ENCODE results near the gene NUP93.

The NUP93 gene

DNA sequence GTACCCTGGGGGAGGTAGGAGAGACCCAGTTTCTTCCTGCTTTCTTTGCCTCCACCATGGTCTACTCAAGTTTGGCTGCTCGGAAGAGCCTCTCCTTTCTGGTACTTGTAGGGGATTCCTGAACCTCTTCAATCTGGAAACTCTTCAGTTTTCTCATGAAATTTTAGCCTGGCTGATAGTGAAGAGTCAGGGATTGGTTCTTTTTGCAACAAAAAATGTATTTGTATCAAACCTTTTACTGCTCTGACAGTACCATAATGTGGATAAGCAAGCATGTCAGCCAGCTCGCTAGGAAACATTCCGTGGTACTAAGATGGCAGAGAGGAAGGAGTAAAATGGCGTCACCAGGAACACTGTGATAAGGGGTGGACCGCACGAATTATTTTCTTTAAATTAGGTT, 55.4 kb downstream of the NUP93 start:
- Histone ChIP-seq H3K4me3 (ENCODE audit: low read length, poor library complexity, severe bottlenecking) (no peak overlapping the region), H2AFZ (ENCODE audit: low read length) (no peak overlapping the region), H3K4me1 (ENCODE audit: insufficient read depth, low read length, poor library complexity, severe bottlenecking) (peaks cover 25% of the 10 kb centered on the region), H3F3A (ENCODE audit: low read depth) (no peaks in the 10 kb centered on the region), H3K27me3 (ENCODE audit: insufficient read depth, low read length, poor library complexity, severe bottlenecking) (no peaks in the 10 kb centered on the region), H3K9ac (ENCODE audit: low read depth, low read length, poor library complexity, severe bottlenecking) (no peak overlapping the region), H3K79me2 (ENCODE audit: insufficient read depth, low read length) (peaks cover 48% of the 10 kb centered on the region), H3K9me2 (replicated peaks; ENCODE audit: low read depth, low read length) (no peaks in the 10 kb centered on the region), H4K20me1 (ENCODE audit: insufficient read depth, low read length, poor library complexity, severe bottlenecking) (peaks cover 8% of the 10 kb centered on the region), H3K36me3 (ENCODE audit: insufficient read depth, low read length) (no peaks in the 10 kb centered on the region), H3K4me2 (ENCODE audit: low read depth, low read length, poor library complexity, severe bottlenecking) (no peak overlapping the region), H3K9me3 (ENCODE audit: insufficient read depth, low read depth, low read length) (no peaks in the 10 kb centered on the region)
- TF ChIP-seq, protein P1, sequence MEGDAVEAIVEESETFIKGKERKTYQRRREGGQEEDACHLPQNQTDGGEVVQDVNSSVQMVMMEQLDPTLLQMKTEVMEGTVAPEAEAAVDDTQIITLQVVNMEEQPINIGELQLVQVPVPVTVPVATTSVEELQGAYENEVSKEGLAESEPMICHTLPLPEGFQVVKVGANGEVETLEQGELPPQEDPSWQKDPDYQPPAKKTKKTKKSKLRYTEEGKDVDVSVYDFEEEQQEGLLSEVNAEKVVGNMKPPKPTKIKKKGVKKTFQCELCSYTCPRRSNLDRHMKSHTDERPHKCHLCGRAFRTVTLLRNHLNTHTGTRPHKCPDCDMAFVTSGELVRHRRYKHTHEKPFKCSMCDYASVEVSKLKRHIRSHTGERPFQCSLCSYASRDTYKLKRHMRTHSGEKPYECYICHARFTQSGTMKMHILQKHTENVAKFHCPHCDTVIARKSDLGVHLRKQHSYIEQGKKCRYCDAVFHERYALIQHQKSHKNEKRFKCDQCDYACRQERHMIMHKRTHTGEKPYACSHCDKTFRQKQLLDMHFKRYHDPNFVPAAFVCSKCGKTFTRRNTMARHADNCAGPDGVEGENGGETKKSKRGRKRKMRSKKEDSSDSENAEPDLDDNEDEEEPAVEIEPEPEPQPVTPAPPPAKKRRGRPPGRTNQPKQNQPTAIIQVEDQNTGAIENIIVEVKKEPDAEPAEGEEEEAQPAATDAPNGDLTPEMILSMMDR (conservative IDR thresholded peaks at IDR 0.05; ENCODE audit: low read length), result no peak
- no peak for TF ChIP-seq EZH2phosphoT487 (IDR thresholded peaks at IDR 0.05; ENCODE audit: borderline replicate concordance)

DNA sequence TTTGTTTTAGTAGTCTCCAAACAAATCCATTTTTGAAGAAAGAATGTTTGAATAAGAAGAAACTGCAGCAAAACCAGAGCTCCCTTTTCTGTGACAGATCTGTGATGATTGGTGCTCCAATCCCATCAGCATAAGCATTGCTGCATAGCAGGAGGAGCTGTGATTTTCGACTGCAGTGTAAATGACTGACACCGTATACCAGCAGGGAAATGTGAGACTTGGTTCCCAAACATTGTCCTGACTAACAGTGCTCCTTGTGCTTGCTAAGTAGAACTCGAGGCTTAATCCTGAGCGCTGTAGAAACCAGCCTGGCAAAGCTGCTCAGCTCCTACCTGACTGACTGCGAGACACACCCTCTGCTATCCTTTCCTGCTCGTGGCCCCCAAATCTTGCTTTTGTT, 57.2 kb downstream of the NUP93 start:
- TF ChIP-seq EZH2phosphoT487 (IDR thresholded peaks at IDR 0.05; ENCODE audit: borderline replicate concordance), result no peak
- H3K4me2 ChIP-seq (ENCODE audit: low read depth, low read length, poor library complexity, severe bottlenecking), result no peak overlapping the region
- H2AFZ ChIP-seq (ENCODE audit: low read length), result no peak overlapping the region
- peaks cover 2% of the 10 kb centered on the region for H4K20me1 ChIP-seq (ENCODE audit: insufficient read depth, low read length, poor library complexity, severe bottlenecking)
- no peaks in the 10 kb centered on the region for H3K9me3 ChIP-seq (ENCODE audit: insufficient read depth, low read depth, low read length)
- H3K9me2 ChIP-seq (replicated peaks; ENCODE audit: low read depth, low read length), result no peaks in the 10 kb centered on the region
- no peaks in the 10 kb centered on the region for H3K36me3 ChIP-seq (ENCODE audit: insufficient read depth, low read length)
- H3K27me3 ChIP-seq (ENCODE audit: insufficient read depth, low read length, poor library complexity, severe bottlenecking), result no peaks in the 10 kb centered on the region
- H3K4me3 ChIP-seq (ENCODE audit: low read length, poor library complexity, severe bottlenecking), result no peak overlapping the region
- no peaks in the 10 kb centered on the region for H3F3A ChIP-seq (ENCODE audit: low read depth)
- H3K4me1 ChIP-seq (ENCODE audit: insufficient read depth, low read length, poor library complexity, severe bottlenecking), result peaks cover 6% of the 10 kb centered on the region
- peaks cover 36% of the 10 kb centered on the region for H3K79me2 ChIP-seq (ENCODE audit: insufficient read depth, low read length)
- H3K9ac ChIP-seq (ENCODE audit: low read depth, low read length, poor library complexity, severe bottlenecking), result no peak overlapping the region

DNA sequence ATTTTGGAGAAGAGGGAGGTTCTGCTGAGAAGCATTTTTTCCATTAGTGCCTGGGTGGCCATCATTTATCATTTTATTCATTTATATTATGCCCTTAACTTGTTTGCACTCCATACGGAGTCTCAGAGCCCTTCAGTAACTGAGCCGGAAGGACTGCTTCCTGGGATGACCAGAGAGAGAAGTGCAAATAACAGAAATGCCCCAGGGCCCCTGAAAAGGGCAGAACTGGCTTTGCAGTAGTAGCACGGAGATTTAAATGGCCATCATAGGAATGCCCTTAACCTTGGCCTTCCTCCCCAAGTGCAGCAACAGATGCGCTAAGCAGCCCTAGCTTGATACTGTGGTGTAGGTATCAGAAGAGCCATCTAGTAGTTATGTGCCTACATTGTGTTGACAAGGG, 58.5 kb downstream of the NUP93 start:
- Histone ChIP-seq H2AFZ (ENCODE audit: low read length) (no peak overlapping the region), H3K9ac (ENCODE audit: low read depth, low read length, poor library complexity, severe bottlenecking) (no peak overlapping the region), H3K9me2 (replicated peaks; ENCODE audit: low read depth, low read length) (no peaks in the 10 kb centered on the region), H3K79me2 (ENCODE audit: insufficient read depth, low read length) (peaks cover 30% of the 10 kb centered on the region), H3F3A (ENCODE audit: low read depth) (no peaks in the 10 kb centered on the region), H4K20me1 (ENCODE audit: insufficient read depth, low read length, poor library complexity, severe bottlenecking) (peaks cover 9% of the 10 kb centered on the region), H3K27me3 (ENCODE audit: insufficient read depth, low read length, poor library complexity, severe bottlenecking) (no peaks in the 10 kb centered on the region), H3K36me3 (ENCODE audit: insufficient read depth, low read length) (no peaks in the 10 kb centered on the region), H3K9me3 (ENCODE audit: insufficient read depth, low read depth, low read length) (no peaks in the 10 kb centered on the region), H3K4me2 (ENCODE audit: low read depth, low read length, poor library complexity, severe bottlenecking) (no peak overlapping the region), H3K4me1 (ENCODE audit: insufficient read depth, low read length, poor library complexity, severe bottlenecking) (no peaks in the 10 kb centered on the region), H3K4me3 (ENCODE audit: low read length, poor library complexity, severe bottlenecking) (no peak overlapping the region)
- TF ChIP-seq EZH2phosphoT487 (IDR thresholded peaks at IDR 0.05; ENCODE audit: borderline replicate concordance), result no peak
- TF ChIP-seq, protein P1 (conservative IDR thresholded peaks at IDR 0.05; ENCODE audit: low read length), result no peak

DNA sequence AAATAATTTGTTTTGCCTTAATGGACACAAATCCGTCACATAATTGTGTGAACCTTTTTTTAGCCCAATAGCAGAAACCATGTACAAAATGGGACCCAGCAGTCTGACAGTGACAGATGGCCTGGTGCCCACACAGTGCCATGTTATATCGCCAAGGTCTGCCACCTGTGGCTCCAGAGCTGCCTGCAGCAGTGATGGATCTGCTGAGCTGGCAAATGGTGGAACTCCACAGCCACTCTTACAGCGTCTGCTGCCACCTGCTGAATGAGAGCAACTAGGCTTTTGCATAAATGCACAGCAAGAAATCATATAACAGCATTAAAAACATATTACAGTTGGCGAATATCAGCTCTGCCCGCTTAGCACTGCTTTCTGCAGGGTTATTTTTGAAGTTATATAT, 59.4 kb downstream of the NUP93 start:
- Histone ChIP-seq H3K79me2 (ENCODE audit: insufficient read depth, low read length) (peaks cover 25% of the 10 kb centered on the region), H3K4me3 (ENCODE audit: low read length, poor library complexity, severe bottlenecking) (no peak overlapping the region), H4K20me1 (ENCODE audit: insufficient read depth, low read length, poor library complexity, severe bottlenecking) (peaks cover 9% of the 10 kb centered on the region), H2AFZ (ENCODE audit: low read length) (no peak overlapping the region), H3K9me2 (replicated peaks; ENCODE audit: low read depth, low read length) (no peaks in the 10 kb centered on the region), H3K9ac (ENCODE audit: low read depth, low read length, poor library complexity, severe bottlenecking) (no peak overlapping the region), H3K4me2 (ENCODE audit: low read depth, low read length, poor library complexity, severe bottlenecking) (no peak overlapping the region), H3K27me3 (ENCODE audit: insufficient read depth, low read length, poor library complexity, severe bottlenecking) (no peaks in the 10 kb centered on the region), H3K4me1 (ENCODE audit: insufficient read depth, low read length, poor library complexity, severe bottlenecking) (no peaks in the 10 kb centered on the region), H3F3A (ENCODE audit: low read depth) (no peaks in the 10 kb centered on the region), H3K36me3 (ENCODE audit: insufficient read depth, low read length) (no peaks in the 10 kb centered on the region), H3K9me3 (ENCODE audit: insufficient read depth, low read depth, low read length) (no peaks in the 10 kb centered on the region)
- TF ChIP-seq, protein P1 (conservative IDR thresholded peaks at IDR 0.05; ENCODE audit: low read length), result peak; percentile 75
- no peak for TF ChIP-seq EZH2phosphoT487 (IDR thresholded peaks at IDR 0.05; ENCODE audit: borderline replicate concordance)

Measured in Loucy (cell line).